ENCODE measurements around the gene FIP1L1. TPM values are rescaled to one million over a fixed set of nuclear protein-coding genes. Genes with fewer than 3 reads are reported as not detected.
"Not testable (repeated sequence)": the region's sequence is repeated elsewhere in the genome, so short reads cannot be mapped to it uniquely, and the experiment has no call there.

Gene FIP1L1
- total and polyA plus RNA-seq, 4 donors, result 22.1 to 82.8 (median 32.0) TPM

DNA sequence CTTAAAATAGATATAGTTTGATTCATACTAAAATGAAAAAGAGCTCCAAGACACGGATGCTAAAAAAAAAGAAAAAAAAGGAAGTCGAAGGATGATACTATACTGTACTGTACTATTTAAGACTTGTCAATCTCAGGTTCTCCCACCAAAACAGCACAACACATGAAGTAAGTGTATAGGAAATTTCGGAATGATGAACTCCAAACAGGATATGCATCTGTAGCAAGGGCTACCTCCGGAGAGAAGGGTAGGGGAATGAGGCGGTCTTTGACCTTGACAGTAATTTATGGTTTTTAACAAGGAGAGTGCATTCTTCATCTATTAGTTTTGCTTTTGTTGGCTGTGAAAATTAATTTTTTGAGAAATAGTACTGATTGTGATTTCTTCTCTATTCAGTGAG, 541 bp upstream of the FIP1L1 start:
- Histone ChIP-seq H3K4me3 (no peak overlapping the region), H3K36me3 (ENCODE audit: control insufficient read depth in 4 of 4, insufficient read depth in 4 of 4, low read length in 4 of 4) (no peaks in the 10 kb centered on the region), H3K9ac (ENCODE audit: insufficient read depth in 1 of 2, low read length in 2 of 2) (peak overlapping the region; percentile 48 to 81), H3K27ac (ENCODE audit: low read depth in 1 of 2, low read length in 1 of 2) (peak overlapping the region in 1 of 2 donors; percentile 27), H3K9me3 (ENCODE audit: control insufficient read depth in 4 of 4, insufficient read depth in 3 of 4, low read length in 3 of 4) (no peaks in the 10 kb centered on the region), H3K27me3 (ENCODE audit: control insufficient read depth in 3 of 3, insufficient read depth in 3 of 3, low read length in 2 of 3) (peaks cover 0 to 7% (median 0%) of the 10 kb centered on the region in 3 donors), H3K4me1 (ENCODE audit: control insufficient read depth in 5 of 5, insufficient read depth in 5 of 5, low read length in 5 of 5) (peaks cover 0 to 9% (median 0%) of the 10 kb centered on the region in 5 donors)
- TF ChIP-seq, protein P1, sequence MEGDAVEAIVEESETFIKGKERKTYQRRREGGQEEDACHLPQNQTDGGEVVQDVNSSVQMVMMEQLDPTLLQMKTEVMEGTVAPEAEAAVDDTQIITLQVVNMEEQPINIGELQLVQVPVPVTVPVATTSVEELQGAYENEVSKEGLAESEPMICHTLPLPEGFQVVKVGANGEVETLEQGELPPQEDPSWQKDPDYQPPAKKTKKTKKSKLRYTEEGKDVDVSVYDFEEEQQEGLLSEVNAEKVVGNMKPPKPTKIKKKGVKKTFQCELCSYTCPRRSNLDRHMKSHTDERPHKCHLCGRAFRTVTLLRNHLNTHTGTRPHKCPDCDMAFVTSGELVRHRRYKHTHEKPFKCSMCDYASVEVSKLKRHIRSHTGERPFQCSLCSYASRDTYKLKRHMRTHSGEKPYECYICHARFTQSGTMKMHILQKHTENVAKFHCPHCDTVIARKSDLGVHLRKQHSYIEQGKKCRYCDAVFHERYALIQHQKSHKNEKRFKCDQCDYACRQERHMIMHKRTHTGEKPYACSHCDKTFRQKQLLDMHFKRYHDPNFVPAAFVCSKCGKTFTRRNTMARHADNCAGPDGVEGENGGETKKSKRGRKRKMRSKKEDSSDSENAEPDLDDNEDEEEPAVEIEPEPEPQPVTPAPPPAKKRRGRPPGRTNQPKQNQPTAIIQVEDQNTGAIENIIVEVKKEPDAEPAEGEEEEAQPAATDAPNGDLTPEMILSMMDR (IDR thresholded peaks at IDR 0.05; ENCODE audit: control extremely low read depth, extremely low read depth), result no peak
- ATAC-seq (ENCODE audit: insufficient read depth, low FRiP score), result no peak
- no peak for DNase-seq
- WGBS, 2 donors, result 42 to 45% methylated on average over 5 of the region's 5 CpGs

DNA sequence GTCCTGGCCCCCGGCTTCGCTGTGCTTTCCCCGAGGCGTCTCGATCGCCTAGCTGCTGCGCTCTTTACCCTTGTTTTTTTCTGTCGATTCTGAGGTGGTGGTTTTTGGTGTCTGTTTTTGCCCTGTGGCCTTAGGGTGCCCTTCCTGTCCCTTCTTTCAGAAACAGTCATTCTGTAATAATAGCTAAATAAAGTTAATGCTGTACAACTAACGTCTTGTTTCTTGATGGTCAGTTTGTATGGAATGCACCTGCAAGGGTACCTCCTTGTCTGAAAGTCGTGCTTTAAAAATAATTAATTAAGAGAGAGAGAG, 686 bp downstream of the FIP1L1 start:
- peak overlapping the region; percentile 92 to 94 for H3K27ac ChIP-seq (ENCODE audit: low read depth in 1 of 2, low read length in 1 of 2)
- 1% methylated on average over 10 of the region's 10 CpGs for WGBS, 2 donors

DNA sequence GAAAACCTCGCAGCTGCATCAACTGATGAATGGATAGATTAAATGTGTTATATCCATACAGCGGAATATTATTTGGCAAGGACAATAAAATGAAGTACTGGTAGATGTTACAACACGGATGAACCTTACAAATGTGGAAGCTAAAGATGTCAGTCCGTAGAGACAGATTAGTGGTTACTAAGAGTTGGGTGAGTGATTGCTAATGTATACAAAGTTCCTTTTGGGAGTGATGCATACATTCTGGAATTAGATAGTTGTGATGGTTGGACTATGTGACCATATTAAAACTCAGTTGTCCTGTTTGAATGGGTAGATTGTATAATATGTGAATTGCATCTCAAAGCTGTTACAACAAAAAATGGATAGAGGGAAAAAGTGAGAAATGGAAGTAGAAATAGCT, 2.8 kb downstream of the FIP1L1 start:
- H3K36me3 ChIP-seq (ENCODE audit: control insufficient read depth in 4 of 4, insufficient read depth in 4 of 4, low read length in 4 of 4), result peaks cover 3 to 14% (median 7%) of the 10 kb centered on the region in 4 donors
- DNase-seq, result no peak
- WGBS, 2 donors, result 81 to 87% methylated on average over 4 of the region's 4 CpGs
- peaks cover 0 to 9% (median 0%) of the 10 kb centered on the region in 5 donors for H3K4me1 ChIP-seq (ENCODE audit: control insufficient read depth in 5 of 5, insufficient read depth in 5 of 5, low read length in 5 of 5)
- no peak overlapping the region for H3K4me3 ChIP-seq
- no peak for ATAC-seq (ENCODE audit: insufficient read depth, low FRiP score)
- H3K27me3 ChIP-seq (ENCODE audit: control insufficient read depth in 3 of 3, insufficient read depth in 3 of 3, low read length in 2 of 3), result peaks cover 0 to 3% (median 0%) of the 10 kb centered on the region in 3 donors
- H3K27ac ChIP-seq (ENCODE audit: low read depth in 1 of 2, low read length in 1 of 2), result no peak overlapping the region
- TF ChIP-seq, protein P1 (IDR thresholded peaks at IDR 0.05; ENCODE audit: control extremely low read depth, extremely low read depth), result no peak
- no peak overlapping the region for H3K9ac ChIP-seq (ENCODE audit: insufficient read depth in 1 of 2, low read length in 2 of 2)
- no peaks in the 10 kb centered on the region for H3K9me3 ChIP-seq (ENCODE audit: control insufficient read depth in 4 of 4, insufficient read depth in 3 of 4, low read length in 3 of 4)

More for the DNA sequence above, 686 bp downstream of the FIP1L1 start:
- peak overlapping the region; percentile 96 for H3K4me3 ChIP-seq
- DNase-seq (no peak), ATAC-seq (ENCODE audit: insufficient read depth, low FRiP score) (no peak)
- H3K9ac ChIP-seq (ENCODE audit: insufficient read depth in 1 of 2, low read length in 2 of 2), result peak overlapping the region; percentile 53 to 94
- H3K4me1 ChIP-seq (ENCODE audit: control insufficient read depth in 5 of 5, insufficient read depth in 5 of 5, low read length in 5 of 5), result peaks cover 0 to 9% (median 0%) of the 10 kb centered on the region in 5 donors
- H3K36me3 ChIP-seq (ENCODE audit: control insufficient read depth in 4 of 4, insufficient read depth in 4 of 4, low read length in 4 of 4), result peaks cover 0 to 6% (median 2%) of the 10 kb centered on the region in 4 donors
- TF ChIP-seq, protein P1 (IDR thresholded peaks at IDR 0.05; ENCODE audit: control extremely low read depth, extremely low read depth), result no peak
- H3K27me3 ChIP-seq (ENCODE audit: control insufficient read depth in 3 of 3, insufficient read depth in 3 of 3, low read length in 2 of 3), result peaks cover 0 to 3% (median 0%) of the 10 kb centered on the region in 3 donors
- H3K9me3 ChIP-seq (ENCODE audit: control insufficient read depth in 4 of 4, insufficient read depth in 3 of 4, low read length in 3 of 4), result no peaks in the 10 kb centered on the region

DNA sequence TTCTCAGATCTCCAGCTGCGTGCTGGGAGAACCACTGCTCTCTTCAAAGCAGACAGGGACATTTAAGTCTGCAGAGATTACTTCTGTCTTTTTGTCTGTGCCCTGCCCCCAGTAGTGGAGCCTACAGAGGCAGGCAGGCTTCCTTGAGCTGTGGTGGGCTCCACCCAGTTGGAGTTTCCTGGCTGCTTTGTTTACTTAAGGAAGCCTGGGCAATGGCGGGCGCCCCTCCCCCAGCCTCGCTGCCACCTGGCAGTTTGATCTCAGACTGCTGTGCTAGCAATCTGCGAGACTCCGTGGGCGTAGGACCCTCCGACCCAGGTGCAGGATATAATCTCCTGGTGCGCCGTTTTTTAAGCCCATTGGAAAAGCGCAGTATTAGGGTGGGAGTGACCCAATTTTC, 32.0 kb downstream of the FIP1L1 start:
- H3K9me3 ChIP-seq (ENCODE audit: control insufficient read depth in 4 of 4, insufficient read depth in 3 of 4, low read length in 3 of 4); H3K36me3 ChIP-seq (ENCODE audit: control insufficient read depth in 4 of 4, insufficient read depth in 4 of 4, low read length in 4 of 4); DNase-seq; H3K9ac ChIP-seq (ENCODE audit: insufficient read depth in 1 of 2, low read length in 2 of 2); H3K4me3 ChIP-seq; H3K4me1 ChIP-seq (ENCODE audit: control insufficient read depth in 5 of 5, insufficient read depth in 5 of 5, low read length in 5 of 5); H3K27ac ChIP-seq (ENCODE audit: low read depth in 1 of 2, low read length in 1 of 2); ATAC-seq (ENCODE audit: insufficient read depth, low FRiP score); H3K27me3 ChIP-seq (ENCODE audit: control insufficient read depth in 3 of 3, insufficient read depth in 3 of 3, low read length in 2 of 3): not testable (repeated sequence)
- WGBS, 2 donors, result 95% methylated on average over 11 of the region's 11 CpGs

Data from lung (tissue), 12 donors.